IMR-90 (cell line): ENCODE results near the gene TIMM23B. TPM values are rescaled to one million over a fixed set of nuclear protein-coding genes. Genes with fewer than 3 reads are reported as not detected.
"Not testable (repeated sequence)": the region's sequence is repeated elsewhere in the genome, so short reads cannot be mapped to it uniquely, and the experiment has no call there.

Experiments used
- ATAC-seq: fragments of 200-7000 bp; cut with Tn5 transposase; 2 replicates; pipeline ENCODE4 v1.9.1; 2020; ENCODE audit warnings: low read depth, mild to moderate bottlenecking, moderate library complexity
- BruUV-seq: library from RNA; stranded (reverse); fragments of 400-500 nt; replicated peaks from 2 replicates; lab custom pipeline; 2021; lab: Mats Ljungman, UMichigan
- CTCF ChIA-PET: fragments of 300-600 bp; formaldehyde crosslinking; extraction: SDS; loops from one replicate; lab custom pipeline; 2021; ENCODE audit warnings: antibody characterized with exemption; lab: Yijun Ruan, JAX
- POLR2A ChIA-PET: fragments of 300-600 bp; sonication (Branson Sonifier 250); formaldehyde crosslinking; loops from one replicate; lab custom pipeline; 2022; ENCODE audit warnings: antibody characterized with exemption; ENCODE audit not compliant: unreplicated experiment; lab: Charles Lee
- DNase-seq: peaks from one replicate; pipeline ENCODE4 v3.0.0; 2013
- H2AFZ ChIP-seq: replicated peaks from 2 replicates; pipeline ENCODE3; 2013; ENCODE audit warnings: low read length, mild to moderate bottlenecking; ENCODE audit not compliant: poor library complexity
- H2AK5ac ChIP-seq: 2 replicates; pipeline ENCODE4 v1.6.1; 2013; ENCODE audit warnings: low read depth, low read length, inconsistent platforms
- H2AK9ac ChIP-seq: replicated peaks from 2 replicates; pipeline ENCODE3; 2013; ENCODE audit warnings: mild to moderate bottlenecking, low read depth, low read length, moderate library complexity; ENCODE audit not compliant: poor library complexity
- H2BK120ac ChIP-seq: 2 replicates; pipeline ENCODE4 v1.6.1; 2013; ENCODE audit warnings: low read depth, low read length, inconsistent platforms
- H2BK15ac ChIP-seq: 3 replicates; pipeline ENCODE4 v1.6.1; 2013; ENCODE audit warnings: low read depth, low read length, inconsistent platforms
- H2BK20ac ChIP-seq: 2 replicates; pipeline ENCODE4 v1.6.1; 2013; ENCODE audit warnings: low read depth, mild to moderate bottlenecking, inconsistent platforms, low read length, moderate library complexity
- H2BK5ac ChIP-seq: 2 replicates; pipeline ENCODE4 v1.6.1; 2013; ENCODE audit warnings: mild to moderate bottlenecking, low read depth, low read length, inconsistent platforms; ENCODE audit not compliant: poor library complexity, severe bottlenecking
- H3K14ac ChIP-seq: replicated peaks from 2 replicates; pipeline ENCODE4 v1.6.1; 2013; ENCODE audit warnings: low read depth, low read length, inconsistent platforms
- H3K18ac ChIP-seq: 2 replicates; pipeline ENCODE4 v1.6.1; 2013; ENCODE audit warnings: low read depth, low read length, control low read depth
- H3K23ac ChIP-seq: 2 replicates; pipeline ENCODE4 v1.6.1; 2013; ENCODE audit warnings: low read depth, low read length, inconsistent platforms
- H3K27ac ChIP-seq: 2 replicates; pipeline ENCODE4 v1.5.1; 2013; ENCODE audit warnings: mild to moderate bottlenecking, control low read depth, low read length; ENCODE audit not compliant: insufficient read depth
- H3K27me3 ChIP-seq: 2 replicates; pipeline ENCODE4 v1.6.1; 2013; ENCODE audit warnings: low read length; ENCODE audit not compliant: control insufficient read depth, insufficient read depth
- H3K36me3 ChIP-seq: 2 replicates; pipeline ENCODE4 v1.6.1; 2013; ENCODE audit warnings: low read length, mixed read lengths; ENCODE audit not compliant: control insufficient read depth, insufficient read depth
- H3K4ac ChIP-seq: 2 replicates; pipeline ENCODE4 v1.6.1; 2013; ENCODE audit warnings: low read depth, low read length, inconsistent platforms
- H3K4me1 ChIP-seq: 2 replicates; pipeline ENCODE4 v1.6.1; 2013; ENCODE audit warnings: low read length, mixed read lengths; ENCODE audit not compliant: control insufficient read depth, insufficient read depth
- H3K4me2 ChIP-seq: 2 replicates; pipeline ENCODE4 v1.6.1; 2013; ENCODE audit warnings: low read depth, mild to moderate bottlenecking, control low read depth, low read length, moderate library complexity
- H3K4me3 ChIP-seq: 2 replicates; pipeline ENCODE4 v1.5.1; 2013; ENCODE audit warnings: low read depth, mild to moderate bottlenecking, control low read depth, low read length, moderate library complexity; ENCODE audit not compliant: insufficient read depth
- H3K56ac ChIP-seq: 2 replicates; pipeline ENCODE4 v1.6.1; 2013; ENCODE audit warnings: low read length, inconsistent platforms; ENCODE audit not compliant: insufficient read depth; ENCODE audit errors: extremely low read depth
- H3K79me1 ChIP-seq, 2 experiments: 2 replicates each; pipeline ENCODE4 v1.6.1; 2013; ENCODE audit warnings: low read length in 2 of 2, inconsistent platforms in 1 of 2, low read depth in 1 of 2
- H3K9ac ChIP-seq: 2 replicates; pipeline ENCODE4 v1.6.1; 2013; ENCODE audit warnings: low read depth, low read length, control low read depth
- H3K9me1 ChIP-seq: 2 replicates; pipeline ENCODE4 v1.6.1; 2013; ENCODE audit warnings: low read length, inconsistent platforms; ENCODE audit not compliant: insufficient read depth
- H3K9me3 ChIP-seq: 2 replicates; pipeline ENCODE4 v1.6.1; 2013; ENCODE audit warnings: low read length; ENCODE audit not compliant: control insufficient read depth, insufficient read depth
- H4K20me1 ChIP-seq: 2 replicates; pipeline ENCODE4 v1.6.1; 2013; ENCODE audit warnings: low read length, inconsistent platforms; ENCODE audit not compliant: insufficient read depth
- H4K5ac ChIP-seq: 2 replicates; pipeline ENCODE4 v1.6.1; 2013; ENCODE audit warnings: mild to moderate bottlenecking, low read depth, low read length, control low read depth
- H4K8ac ChIP-seq, 2 experiments: 2 replicates each; pipeline ENCODE4 v1.6.1; 2013; ENCODE audit warnings: low read depth in 2 of 2, low read length in 2 of 2, control low read depth in 1 of 2, inconsistent platforms in 1 of 2
- H4K91ac ChIP-seq: 2 replicates; pipeline ENCODE4 v1.6.1; 2013; ENCODE audit warnings: low read depth, low read length, inconsistent platforms; ENCODE audit not compliant: insufficient read depth
- WGBS, 2 experiments: methylation state at CpG; one replicate each; pipeline versions ENCODE4 v1.1.5 to v1.1.7; 2013; ENCODE audit warnings: missing lambda C conversion rate in 2 of 2; ENCODE audit not compliant: insufficient read length in 1 of 2; ENCODE audit errors: extremely low coverage in 2 of 2; 5-methylcytosine and 5-hydroxymethylcytosine counted together
- dilution Hi-C: fragments of 300-500 bp; cut with HindIII; formaldehyde crosslinking; loops from one replicate; pipeline ENCODE4 v1.14.3; 2018; ENCODE audit warnings: low sequenced_read_pairs; ENCODE audit not compliant: unreplicated experiment
- in situ Hi-C: fragments of 300-500 bp; cut with MboI; formaldehyde crosslinking; loops from 3 replicates; pipeline ENCODE4 v1.14.3; 2019; ENCODE audit warnings: low sequenced_read_pairs, inconsistent platforms, mixed read lengths
- intact Hi-C: fragments of 100-400 bp; cut with micrococcal nuclease; formaldehyde crosslinking; loops from 2 replicates; pipeline ENCODE4 v1.10.0; 2022
- polyA plus RNA-seq, 3 experiments: library from polyadenylated mRNA; depleted of rRNA; stranded (reverse); fragments of >200 nt; gene quantifications; 2 replicates each; pipeline ENCODE4 v1.2.3, GENCODE V29; 2012; ENCODE audit warnings: low replicate concordance in 1 of 3
- total RNA-seq: library from RNA; depleted of rRNA; stranded (reverse); fragments of >200 nt; gene quantifications from 2 replicates; pipeline ENCODE4 v1.2.3, GENCODE V29; 2012

TIMM23B gene
- total and polyA plus RNA-seq, 2 of the 4 experiments (the other 2 are of a cell fraction) = 13.8 to 14.2 TPM

- in situ Hi-C loops, H3K14ac ChIP-seq, intact Hi-C loops, H3K4me3 ChIP-seq, DNase-seq, BruUV-seq, CTCF ChIA-PET, H2BK120ac ChIP-seq, H3K9ac ChIP-seq, POLR2A ChIA-PET, H3K79me1 ChIP-seq, H3K23ac ChIP-seq, H3K4ac ChIP-seq, H3K18ac ChIP-seq, H4K5ac ChIP-seq, H4K91ac ChIP-seq, ATAC-seq, H3K9me1 ChIP-seq, H3K36me3 ChIP-seq, H3K27ac ChIP-seq, H3K4me1 ChIP-seq, H3K4me2 ChIP-seq, dilution Hi-C loops, H3K56ac ChIP-seq, H2BK5ac ChIP-seq, H4K20me1 ChIP-seq, H2AK9ac ChIP-seq, H2AK5ac ChIP-seq, H4K8ac ChIP-seq, H2BK15ac ChIP-seq, H3K9me3 ChIP-seq, H3K27me3 ChIP-seq, H2AFZ ChIP-seq, H2BK20ac ChIP-seq: not testable (repeated sequence)
- no CpG with 5 or more reads among the region's 5 CpGs for WGBS, 2 experiments
These were observed 53.5 kb downstream of the TIMM23B start for GRCh38 chr10:49995321-49995720.

- H2BK15ac ChIP-seq, H2AFZ ChIP-seq, H4K20me1 ChIP-seq, BruUV-seq, H3K27ac ChIP-seq, DNase-seq, intact Hi-C loops, H2BK20ac ChIP-seq, H3K4me2 ChIP-seq, H4K8ac ChIP-seq, H3K4me1 ChIP-seq, H2BK5ac ChIP-seq, H3K9me3 ChIP-seq, H2BK120ac ChIP-seq, H4K5ac ChIP-seq, H3K27me3 ChIP-seq, H3K23ac ChIP-seq, H3K18ac ChIP-seq, dilution Hi-C loops, H2AK5ac ChIP-seq, CTCF ChIA-PET, H3K56ac ChIP-seq, H3K36me3 ChIP-seq, H3K14ac ChIP-seq, H3K4ac ChIP-seq, H3K9me1 ChIP-seq, POLR2A ChIA-PET, H3K4me3 ChIP-seq, H3K9ac ChIP-seq, H2AK9ac ChIP-seq, H4K91ac ChIP-seq, H3K79me1 ChIP-seq, in situ Hi-C loops, ATAC-seq: not testable (repeated sequence)
- WGBS, 2 experiments = no CpG with 5 or more reads among the region's 7 CpGs
These were observed 72.2 kb downstream of the TIMM23B start for GRCh38 chr10:50014024-50014423.
